Prostate gland (tissue), 2 donors: ENCODE data around the gene WDR26. TPM values are rescaled to one million over a fixed set of nuclear protein-coding genes. Genes with fewer than 3 reads are reported as not detected.

Experiments
- DNase-seq: peaks from one replicate; pipeline ENCODE4 v3.0.0-alpha.2; 2019; ENCODE audit warnings: low spot score
- H3K27ac ChIP-seq, 2 donors: fragments of 200-600 bp; sonication (generic); 2 replicates each; pipeline ENCODE4 v1.5.1; 2017 to 2019
- H3K27me3 ChIP-seq: fragments of 200-600 bp; sonication (generic); replicated peaks from 2 replicates; pipeline ENCODE4 v1.5.1; 2019; ENCODE audit not compliant: insufficient read depth
- H3K36me3 ChIP-seq, 2 donors: fragments of 200-600 bp; sonication (generic); 1 replicate in 1 of 2; 2 replicates in 1 of 2; pipeline versions ENCODE4 v1.5.1 to v1.8.1; 2017 to 2019
- H3K4me1 ChIP-seq: fragments of 200-600 bp; sonication (generic); replicated peaks from 2 replicates; pipeline ENCODE4 v1.5.1; 2019
- H3K4me3 ChIP-seq, 2 donors: fragments of 200-600 bp; sonication (generic); 2 replicates each; pipeline ENCODE4 v1.5.1; 2017 to 2019
- H3K9me3 ChIP-seq: fragments of 200-600 bp; sonication (generic); 2 replicates; pipeline ENCODE4 v1.5.1; 2017
- POLR2A ChIP-seq: fragments of 450-650 bp; IDR thresholded peaks from one replicate; pipeline ENCODE4 v1.6.1; 2016; ENCODE audit warnings: antibody characterized with exemption, mild to moderate bottlenecking
- POLR2AphosphoS5 ChIP-seq: sonication (generic); formaldehyde crosslinking; IDR thresholded peaks from one replicate; pipeline ENCODE4 v1.6.1; 2017; ENCODE audit warnings: antibody characterized with exemption
- WGBS: methylation state at CpG from one replicate; pipeline ENCODE4 v1.1.5; 2018; 5-methylcytosine and 5-hydroxymethylcytosine counted together
- intact Hi-C: fragments of 100-400 bp; cut with DNase I; formaldehyde crosslinking; loops from one replicate; pipeline ENCODE4 v1.14.2; 2022
- total RNA-seq, 2 donors: library from RNA; depleted of rRNA; stranded (reverse); fragments of >200 nt; gene quantifications; one replicate each; pipeline ENCODE4 v1.1.0, GENCODE V29; 2016
- TF ChIP-seq, protein P1 (sequence below), 4 experiments: fragments of 200-600 bp in 2 of 4; fragments of 450-650 bp in 2 of 4; sonication (generic) in 2 of 4; IDR thresholded peaks; 1 replicate in 3 of 4; 2 replicates in 1 of 4; pipeline ENCODE4 v1.5.1; 2016 to 2019; ENCODE audit warnings: antibody characterized with exemption in 4 of 4, mild to moderate bottlenecking in 2 of 4, moderate library complexity in 2 of 4

WDR26 gene
- total RNA-seq, 2 donors from 2014 or later = 50.7 to 72.9 TPM

DNA sequence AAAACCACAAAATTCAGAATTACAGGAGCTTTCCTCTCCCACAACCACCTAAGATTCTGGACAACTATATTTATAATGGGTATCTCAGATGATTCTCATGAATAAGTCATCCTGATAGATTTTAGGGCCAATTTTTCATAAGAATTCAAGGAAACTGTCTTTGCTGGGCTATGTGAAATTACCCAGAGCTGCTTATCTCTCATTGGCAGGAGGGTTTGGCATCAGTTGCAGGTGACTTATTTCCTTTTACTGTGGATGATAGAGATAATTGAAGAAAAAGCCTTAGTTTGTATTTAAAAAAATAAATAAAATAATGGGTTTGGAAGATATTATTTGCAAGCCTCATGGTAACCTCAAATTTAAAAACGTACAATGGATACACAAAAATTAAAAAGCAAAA is 38.2 kb upstream of the WDR26 start:
- Histone ChIP-seq H3K27ac (no peak overlapping the region), H3K9me3 (no peaks in the 10 kb centered on the region), H3K36me3 (no peaks in the 10 kb centered on the region), H3K4me3 (no peak overlapping the region), H3K27me3 (no peaks in the 10 kb centered on the region), H3K4me1 (no peaks in the 10 kb centered on the region)
- TF ChIP-seq, protein P1, sequence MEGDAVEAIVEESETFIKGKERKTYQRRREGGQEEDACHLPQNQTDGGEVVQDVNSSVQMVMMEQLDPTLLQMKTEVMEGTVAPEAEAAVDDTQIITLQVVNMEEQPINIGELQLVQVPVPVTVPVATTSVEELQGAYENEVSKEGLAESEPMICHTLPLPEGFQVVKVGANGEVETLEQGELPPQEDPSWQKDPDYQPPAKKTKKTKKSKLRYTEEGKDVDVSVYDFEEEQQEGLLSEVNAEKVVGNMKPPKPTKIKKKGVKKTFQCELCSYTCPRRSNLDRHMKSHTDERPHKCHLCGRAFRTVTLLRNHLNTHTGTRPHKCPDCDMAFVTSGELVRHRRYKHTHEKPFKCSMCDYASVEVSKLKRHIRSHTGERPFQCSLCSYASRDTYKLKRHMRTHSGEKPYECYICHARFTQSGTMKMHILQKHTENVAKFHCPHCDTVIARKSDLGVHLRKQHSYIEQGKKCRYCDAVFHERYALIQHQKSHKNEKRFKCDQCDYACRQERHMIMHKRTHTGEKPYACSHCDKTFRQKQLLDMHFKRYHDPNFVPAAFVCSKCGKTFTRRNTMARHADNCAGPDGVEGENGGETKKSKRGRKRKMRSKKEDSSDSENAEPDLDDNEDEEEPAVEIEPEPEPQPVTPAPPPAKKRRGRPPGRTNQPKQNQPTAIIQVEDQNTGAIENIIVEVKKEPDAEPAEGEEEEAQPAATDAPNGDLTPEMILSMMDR (IDR thresholded peaks at IDR 0.05) = no peak
- TF ChIP-seq POLR2AphosphoS5 (no peak), POLR2A (no peak)
- WGBS = 97% methylated on average over 1 of the region's 1 CpG
- intact Hi-C loops = no loop called here
- DNase-seq = no peak

DNA sequence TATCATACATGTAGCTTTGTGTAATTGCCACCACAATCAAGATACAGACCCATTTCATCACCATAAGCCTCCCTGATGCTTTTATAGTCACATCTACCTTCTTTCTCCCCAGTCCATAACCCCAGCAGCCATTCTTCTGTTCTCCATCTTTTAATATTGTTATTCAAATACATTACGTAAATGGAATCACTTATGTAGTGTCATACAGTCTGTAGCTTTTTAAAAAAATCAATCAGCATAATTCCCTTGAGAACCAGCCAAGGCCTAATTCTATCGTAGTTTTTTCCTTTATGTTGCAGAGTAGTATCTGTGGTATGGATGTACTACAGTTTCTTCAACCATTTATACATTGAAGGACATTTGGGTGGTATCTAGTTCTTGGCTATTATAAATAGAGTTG is 31.6 kb upstream of the WDR26 start:
- 77% methylated on average over 2 of the region's 2 CpGs for WGBS
- DNase-seq = no peak
- H3K4me3 ChIP-seq = no peak overlapping the region
- no peaks in the 10 kb centered on the region for H3K9me3 ChIP-seq
- H3K27ac ChIP-seq = no peak overlapping the region
- TF ChIP-seq POLR2AphosphoS5 (no peak), POLR2A (no peak)
- TF ChIP-seq, protein P1 (IDR thresholded peaks at IDR 0.05) = no peak
- intact Hi-C loops = no loop called here
- no peaks in the 10 kb centered on the region for H3K27me3 ChIP-seq
- H3K4me1 ChIP-seq = no peaks in the 10 kb centered on the region
- no peaks in the 10 kb centered on the region for H3K36me3 ChIP-seq

DNA sequence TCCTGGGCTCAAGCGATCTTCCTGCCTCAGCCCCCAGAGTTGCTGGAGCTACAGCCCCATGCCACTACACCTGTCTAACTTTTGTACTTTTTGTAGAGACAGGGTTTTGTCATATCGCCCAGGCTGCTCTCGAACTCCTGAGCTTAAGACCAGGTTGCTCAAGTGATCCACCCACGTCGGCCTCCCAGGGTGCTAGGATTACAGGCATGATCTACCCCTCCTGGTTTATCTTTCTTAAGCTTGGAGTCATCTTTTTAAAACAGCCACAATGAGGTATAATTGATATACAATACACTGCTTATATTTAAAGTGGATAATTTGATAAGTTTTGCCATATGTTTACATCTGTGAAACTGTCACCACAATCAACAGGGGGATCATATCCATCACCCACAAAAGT is 25.4 kb upstream of the WDR26 start:
- DNase-seq = no peak
- 88% methylated on average over 5 of the region's 5 CpGs for WGBS
- Histone ChIP-seq H3K9me3 (no peaks in the 10 kb centered on the region), H3K4me3 (no peak overlapping the region), H3K4me1 (peaks cover 11% of the 10 kb centered on the region), H3K27ac (no peak overlapping the region), H3K27me3 (no peaks in the 10 kb centered on the region), H3K36me3 (no peaks in the 10 kb centered on the region)
- no peak for TF ChIP-seq POLR2AphosphoS5
- TF ChIP-seq, protein P1 (IDR thresholded peaks at IDR 0.05) = no peak
- no peak for TF ChIP-seq POLR2A
- intact Hi-C loops = loop anchor here (5.0 to 10.0 kb wide), 3 partner anchors 45 to 343 kb away; partner anchors contain the start of gene CNIH4

DNA sequence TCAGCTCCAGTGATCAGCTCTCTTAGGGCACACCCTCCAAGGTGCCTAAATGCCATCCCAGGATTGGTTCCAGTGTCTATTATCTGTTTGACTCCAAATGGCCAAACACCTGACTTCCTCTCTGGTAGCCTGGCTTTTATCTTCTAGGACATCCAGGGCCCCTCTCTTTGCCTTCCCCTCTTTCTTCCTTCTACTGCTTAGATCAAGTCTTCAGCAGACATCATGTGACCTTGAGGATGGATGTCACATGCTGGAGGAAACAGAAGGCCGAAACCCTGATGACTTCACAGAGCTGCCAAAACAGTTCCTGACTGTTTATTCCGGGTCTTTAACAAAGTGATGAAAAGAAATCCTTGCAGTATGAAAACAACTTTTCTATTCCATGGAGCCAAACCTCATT is 24.4 kb upstream of the WDR26 start:
- Histone ChIP-seq H3K27ac (no peak overlapping the region), H3K4me3 (no peak overlapping the region), H3K9me3 (no peaks in the 10 kb centered on the region), H3K4me1 (peaks cover 12% of the 10 kb centered on the region), H3K36me3 (no peaks in the 10 kb centered on the region), H3K27me3 (no peaks in the 10 kb centered on the region)
- WGBS = 55% methylated on average over 2 of the region's 2 CpGs
- TF ChIP-seq, protein P1 (IDR thresholded peaks at IDR 0.05) = no peak
- no peak for TF ChIP-seq POLR2A
- TF ChIP-seq POLR2AphosphoS5 = no peak
- intact Hi-C loops = loop anchor here (5.0 to 10.0 kb wide), 3 partner anchors 46 to 342 kb away; partner anchors contain the start of gene CNIH4
- no peak for DNase-seq

DNA sequence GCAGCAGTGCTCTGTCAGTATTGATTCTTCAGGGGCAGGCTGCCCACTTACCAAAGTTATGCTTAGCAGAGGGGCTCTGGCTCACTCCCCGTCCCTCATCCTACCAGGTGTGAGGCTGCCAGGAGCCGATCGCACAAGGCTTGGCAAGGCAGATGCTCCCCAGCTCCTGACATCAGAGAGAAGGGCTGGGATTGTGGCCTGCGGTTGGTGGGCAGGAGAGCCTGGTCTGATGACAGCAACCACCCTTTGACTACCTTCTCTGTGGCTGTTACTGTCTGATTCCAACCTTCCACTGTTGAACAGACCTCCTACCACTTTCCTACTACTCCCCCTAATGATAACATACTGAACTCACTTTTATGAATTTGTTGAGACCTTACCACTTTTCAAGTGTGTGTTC is 23.7 kb upstream of the WDR26 start:
- no peak for DNase-seq
- intact Hi-C loops = loop anchor here (5.0 to 10.0 kb wide), 3 partner anchors 47 to 341 kb away; partner anchors contain the start of gene CNIH4

More for the DNA sequence above, 23.7 kb upstream of the WDR26 start:
- Histone ChIP-seq H3K4me3 (no peak overlapping the region), H3K27me3 (no peaks in the 10 kb centered on the region), H3K36me3 (no peaks in the 10 kb centered on the region), H3K4me1 (peaks cover 12% of the 10 kb centered on the region), H3K9me3 (no peaks in the 10 kb centered on the region), H3K27ac (no peak overlapping the region)
- TF ChIP-seq, protein P1 (IDR thresholded peaks at IDR 0.05) = no peak
- TF ChIP-seq POLR2AphosphoS5 = no peak
- no peak for TF ChIP-seq POLR2A
- 59% methylated on average over 4 of the region's 4 CpGs for WGBS
